Measurements from ENCODE around the gene TYW1. TPM values are rescaled to one million over a fixed set of nuclear protein-coding genes. Genes with fewer than 3 reads are reported as not detected.
"Not testable (repeated sequence)": the region's sequence is repeated elsewhere in the genome, so short reads cannot be mapped to it uniquely, and the experiment has no call there.

TYW1 gene, protein sequence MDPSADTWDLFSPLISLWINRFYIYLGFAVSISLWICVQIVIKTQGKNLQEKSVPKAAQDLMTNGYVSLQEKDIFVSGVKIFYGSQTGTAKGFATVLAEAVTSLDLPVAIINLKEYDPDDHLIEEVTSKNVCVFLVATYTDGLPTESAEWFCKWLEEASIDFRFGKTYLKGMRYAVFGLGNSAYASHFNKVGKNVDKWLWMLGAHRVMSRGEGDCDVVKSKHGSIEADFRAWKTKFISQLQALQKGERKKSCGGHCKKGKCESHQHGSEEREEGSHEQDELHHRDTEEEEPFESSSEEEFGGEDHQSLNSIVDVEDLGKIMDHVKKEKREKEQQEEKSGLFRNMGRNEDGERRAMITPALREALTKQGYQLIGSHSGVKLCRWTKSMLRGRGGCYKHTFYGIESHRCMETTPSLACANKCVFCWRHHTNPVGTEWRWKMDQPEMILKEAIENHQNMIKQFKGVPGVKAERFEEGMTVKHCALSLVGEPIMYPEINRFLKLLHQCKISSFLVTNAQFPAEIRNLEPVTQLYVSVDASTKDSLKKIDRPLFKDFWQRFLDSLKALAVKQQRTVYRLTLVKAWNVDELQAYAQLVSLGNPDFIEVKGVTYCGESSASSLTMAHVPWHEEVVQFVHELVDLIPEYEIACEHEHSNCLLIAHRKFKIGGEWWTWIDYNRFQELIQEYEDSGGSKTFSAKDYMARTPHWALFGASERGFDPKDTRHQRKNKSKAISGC
- 10 to 100 TPM; 10.7 to 14.2 (median 13.0) TPM for total RNA-seq

DNA sequence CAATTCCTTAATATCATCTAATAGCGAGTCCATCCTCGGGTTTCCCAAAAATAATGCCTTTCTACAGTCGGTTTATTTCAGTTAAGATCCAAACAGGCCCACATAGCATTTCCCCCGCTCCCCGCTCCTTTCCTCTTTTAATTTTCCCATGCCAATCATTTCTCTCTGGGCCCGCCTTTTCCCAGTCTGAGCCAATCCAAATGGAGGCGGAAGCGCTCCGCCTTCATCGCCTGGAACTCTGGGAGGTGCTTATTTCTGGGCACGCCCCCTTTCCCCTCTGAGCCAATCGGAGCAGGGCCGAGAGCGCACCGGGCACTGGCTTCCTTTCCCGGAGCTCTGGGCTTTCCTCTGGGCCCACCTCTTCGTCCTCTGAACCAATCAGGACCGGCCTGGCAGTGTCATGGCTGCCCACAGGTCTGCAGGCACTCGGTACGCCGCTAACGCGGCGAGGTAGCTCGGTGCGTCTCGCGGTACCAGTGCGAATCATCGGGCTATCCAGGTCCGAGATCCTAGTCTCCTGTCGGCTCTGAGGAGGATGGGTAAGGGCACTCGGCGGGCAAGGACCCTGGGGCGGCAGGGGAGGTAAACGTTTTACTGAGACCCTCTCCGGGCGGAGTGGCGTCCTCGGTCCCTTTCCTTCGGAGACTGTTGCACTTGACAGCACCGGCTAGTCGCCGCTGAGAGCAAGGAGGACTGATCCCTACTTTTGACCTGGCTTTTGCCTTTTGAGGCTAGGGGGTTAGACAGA is at the start of gene TYW1:
TYW1 (plus strand) TSS at position 390 of the 748 bp plus-strand sequence; CDS start at position 536, 146 bp downstream.
- under 1% methylated on average over 18 of the region's 44 CpGs for WGBS
- H3K4me1 ChIP-seq = peaks cover 30 to 41% (median 36%) of the 10 kb centered on the region in 4 donors
- peaks cover 18 to 45% (median 36%) of the 10 kb centered on the region in 4 donors for H3K36me3 ChIP-seq
- H3K9me3 ChIP-seq; H3K27me3 ChIP-seq; intact Hi-C loops (cut with DNase I): not testable (repeated sequence)
- TF ChIP-seq POLR2AphosphoS5 (IDR thresholded peaks at IDR 0.05) (peak; percentile 75 to 93), POLR2A (IDR thresholded peaks at IDR 0.05; ENCODE audit: low read depth) (peak; percentile 72)
- peak within 1 kb of the TSS; percentile 84 to 95 (median 86) for H3K4me3 ChIP-seq
- peak; percentile 99 for DNase-seq (ENCODE audit: extremely low spot score)
- peak within 1 kb of the TSS; percentile 98 to 100 (median 99) for H3K27ac ChIP-seq (replicated peaks in 1 of 4)

DNA sequence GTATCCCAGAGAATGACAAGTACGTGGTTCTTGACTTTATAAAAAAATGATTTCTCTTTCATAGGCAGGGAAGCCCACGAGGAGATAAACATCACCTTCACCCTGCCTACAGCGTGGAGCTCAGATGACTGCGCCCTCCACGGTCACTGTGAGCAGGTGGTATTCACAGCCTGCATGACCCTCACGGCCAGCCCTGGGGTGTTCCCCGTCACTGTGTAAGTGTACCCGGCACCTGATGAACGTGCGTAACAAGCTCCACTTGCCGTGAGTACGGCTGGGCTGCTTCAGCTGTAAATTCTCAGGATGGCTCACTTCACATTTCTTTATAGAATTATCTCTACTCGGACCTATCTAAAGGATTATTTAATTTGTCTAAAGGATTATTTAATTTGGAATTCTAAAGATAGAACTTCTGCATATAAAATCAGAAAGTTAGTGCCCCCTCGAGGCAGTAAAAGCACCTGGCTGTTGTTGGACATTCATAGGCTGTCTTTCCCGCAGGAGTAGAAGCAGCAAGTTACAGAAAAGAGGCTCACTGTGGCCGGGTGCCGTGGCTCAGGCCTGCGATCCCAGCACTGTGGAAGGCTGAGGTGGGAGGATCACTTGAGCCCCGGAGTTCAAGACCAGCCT is 48.0 kb upstream of the TYW1 start:
- no peaks in the 10 kb centered on the region for H3K9me3 ChIP-seq
- intact Hi-C loops (cut with DNase I) = no loop called here
- DNase-seq (ENCODE audit: extremely low spot score) = no peak
- no peaks in the 10 kb centered on the region for H3K27me3 ChIP-seq
- no peaks in the 10 kb centered on the region for H3K4me1 ChIP-seq
- TF ChIP-seq POLR2A (IDR thresholded peaks at IDR 0.05; ENCODE audit: low read depth) (no peak), POLR2AphosphoS5 (IDR thresholded peaks at IDR 0.05) (no peak), EP300 (IDR thresholded peaks at IDR 0.05) (no peak)
- TF ChIP-seq, protein P1, sequence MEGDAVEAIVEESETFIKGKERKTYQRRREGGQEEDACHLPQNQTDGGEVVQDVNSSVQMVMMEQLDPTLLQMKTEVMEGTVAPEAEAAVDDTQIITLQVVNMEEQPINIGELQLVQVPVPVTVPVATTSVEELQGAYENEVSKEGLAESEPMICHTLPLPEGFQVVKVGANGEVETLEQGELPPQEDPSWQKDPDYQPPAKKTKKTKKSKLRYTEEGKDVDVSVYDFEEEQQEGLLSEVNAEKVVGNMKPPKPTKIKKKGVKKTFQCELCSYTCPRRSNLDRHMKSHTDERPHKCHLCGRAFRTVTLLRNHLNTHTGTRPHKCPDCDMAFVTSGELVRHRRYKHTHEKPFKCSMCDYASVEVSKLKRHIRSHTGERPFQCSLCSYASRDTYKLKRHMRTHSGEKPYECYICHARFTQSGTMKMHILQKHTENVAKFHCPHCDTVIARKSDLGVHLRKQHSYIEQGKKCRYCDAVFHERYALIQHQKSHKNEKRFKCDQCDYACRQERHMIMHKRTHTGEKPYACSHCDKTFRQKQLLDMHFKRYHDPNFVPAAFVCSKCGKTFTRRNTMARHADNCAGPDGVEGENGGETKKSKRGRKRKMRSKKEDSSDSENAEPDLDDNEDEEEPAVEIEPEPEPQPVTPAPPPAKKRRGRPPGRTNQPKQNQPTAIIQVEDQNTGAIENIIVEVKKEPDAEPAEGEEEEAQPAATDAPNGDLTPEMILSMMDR (IDR thresholded peaks at IDR 0.05) = no peak
- H3K36me3 ChIP-seq = peaks cover 80 to 100% (median 94%) of the 10 kb centered on the region in 4 donors
- H3K4me3 ChIP-seq = no peak overlapping the region
- H3K27ac ChIP-seq (replicated peaks in 1 of 4) = no peak overlapping the region
- 89% methylated on average over 19 of the region's 19 CpGs for WGBS

DNA sequence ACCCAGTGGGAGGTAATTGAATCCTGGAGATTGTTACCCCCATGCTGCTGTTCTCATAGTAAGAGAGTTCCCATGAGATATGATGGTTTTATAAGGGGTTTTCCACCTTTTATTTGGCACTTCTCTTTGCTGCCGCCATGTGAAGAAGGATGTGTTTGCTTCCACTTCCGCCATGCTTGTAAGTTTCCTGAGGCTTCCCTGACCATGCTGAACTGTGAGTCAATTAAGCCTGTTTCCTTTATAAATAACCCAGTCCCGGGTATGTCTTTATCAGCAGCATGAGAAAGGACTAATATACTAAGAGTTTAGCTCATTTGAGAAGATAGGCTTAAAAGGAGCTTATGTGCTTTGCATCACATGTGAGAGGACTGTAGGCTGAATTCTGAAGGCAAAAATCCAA is 46.3 kb upstream of the TYW1 start:
- no peak overlapping the region for H3K4me3 ChIP-seq
- TF ChIP-seq POLR2AphosphoS5 (IDR thresholded peaks at IDR 0.05) (no peak), POLR2A (IDR thresholded peaks at IDR 0.05; ENCODE audit: low read depth) (no peak)
- TF ChIP-seq, protein P1 (IDR thresholded peaks at IDR 0.05) = no peak
- H3K36me3 ChIP-seq = peaks cover 83 to 100% (median 93%) of the 10 kb centered on the region in 4 donors
- H3K4me1 ChIP-seq = no peaks in the 10 kb centered on the region
- intact Hi-C loops (cut with DNase I) = no loop called here
- no peaks in the 10 kb centered on the region for H3K9me3 ChIP-seq
- WGBS = 86% methylated on average over 3 of the region's 3 CpGs
- H3K27me3 ChIP-seq = no peaks in the 10 kb centered on the region
- H3K27ac ChIP-seq (replicated peaks in 1 of 4) = no peak overlapping the region
- DNase-seq (ENCODE audit: extremely low spot score) = no peak

DNA sequence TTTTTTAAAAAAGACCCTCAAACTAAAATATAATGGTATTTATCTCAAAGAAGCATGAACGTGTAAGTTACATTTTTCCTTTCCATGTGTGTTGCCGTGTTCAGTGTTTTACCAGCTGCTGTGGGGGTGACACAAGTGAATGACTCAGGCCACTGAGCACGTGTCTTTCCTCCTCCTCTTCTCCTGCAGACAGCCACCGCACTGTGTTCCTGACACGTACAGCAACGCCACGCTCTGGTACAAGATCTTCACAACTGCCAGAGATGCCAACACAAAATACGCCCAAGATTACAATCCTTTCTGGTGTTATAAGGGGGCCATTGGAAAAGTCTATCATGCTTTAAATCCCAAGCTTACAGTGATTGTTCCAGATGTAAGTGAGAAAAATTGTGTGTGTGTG is 45.9 kb upstream of the TYW1 start:
- H3K36me3 ChIP-seq = peaks cover 83 to 100% (median 93%) of the 10 kb centered on the region in 4 donors
- H3K27me3 ChIP-seq = no peaks in the 10 kb centered on the region
- no peaks in the 10 kb centered on the region for H3K4me1 ChIP-seq
- 90% methylated on average over 8 of the region's 8 CpGs for WGBS
- no peak overlapping the region for H3K4me3 ChIP-seq
- no peaks in the 10 kb centered on the region for H3K9me3 ChIP-seq
- no peak for DNase-seq (ENCODE audit: extremely low spot score)
- intact Hi-C loops (cut with DNase I) = no loop called here
- H3K27ac ChIP-seq (replicated peaks in 1 of 4) = no peak overlapping the region
- TF ChIP-seq POLR2A (IDR thresholded peaks at IDR 0.05; ENCODE audit: low read depth) (no peak), EP300 (IDR thresholded peaks at IDR 0.05) (no peak), POLR2AphosphoS5 (IDR thresholded peaks at IDR 0.05) (no peak)
- TF ChIP-seq, protein P1 (IDR thresholded peaks at IDR 0.05) = no peak

Data from esophagus muscularis mucosa (tissue), 4 donors.